ENCODE data around the gene CCDC187.

Gene CCDC187

DNA sequence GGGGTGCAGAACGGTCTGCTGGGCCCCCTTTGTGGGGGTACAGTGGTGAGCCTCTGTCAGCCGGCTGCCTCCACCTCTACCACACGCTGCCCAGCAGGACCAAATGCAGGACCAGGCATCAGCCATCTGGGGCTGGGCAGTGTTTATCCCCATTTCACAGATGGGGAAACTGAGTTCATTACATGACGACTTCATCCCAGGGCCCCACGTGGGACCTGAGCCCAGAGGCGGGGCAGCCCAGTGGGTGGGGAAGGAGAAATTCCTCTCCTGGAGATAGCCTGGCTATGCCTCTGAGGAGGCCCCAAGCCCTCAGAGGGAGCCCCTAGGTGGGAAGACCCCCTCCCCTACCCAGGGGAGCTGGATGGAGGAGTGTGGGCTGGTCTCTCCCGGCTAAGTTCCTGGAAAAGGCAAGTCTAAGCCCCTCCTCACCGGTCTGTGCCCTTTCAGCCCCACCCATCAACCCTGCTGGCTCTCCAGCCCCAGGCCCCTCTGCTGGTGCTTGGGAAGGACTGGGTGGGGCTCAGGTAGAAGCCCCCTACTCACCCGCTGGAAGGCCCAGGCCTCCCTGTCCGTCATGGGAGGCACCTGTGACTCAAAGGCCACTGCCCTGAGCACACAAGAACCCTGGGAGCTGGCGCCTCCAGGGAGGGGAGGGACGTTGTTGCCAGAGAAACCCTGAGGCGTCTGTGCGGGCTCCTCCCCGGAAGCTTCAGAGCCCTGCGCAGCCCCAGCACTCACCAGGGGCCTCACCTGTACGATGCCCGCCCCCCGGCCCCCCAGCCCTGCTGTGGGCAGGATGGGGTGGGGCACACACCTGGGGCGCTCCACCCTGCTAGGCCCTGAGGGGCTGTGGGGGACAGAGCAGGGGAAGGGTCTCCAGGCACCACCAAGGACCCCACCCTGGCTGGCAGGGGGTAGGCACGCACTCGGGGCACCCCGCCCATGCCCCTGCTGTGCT, 7.4 kb upstream of the CCDC187 start:
- no peak for DNase-seq (ENCODE audit: low read depth)

GRCh38 chr9:136310273-136311030, 6.6 kb upstream of the CCDC187 start:
- no peak for DNase-seq (ENCODE audit: low read depth)

GRCh38 chr9:136309806-136310220, 5.9 kb upstream of the CCDC187 start:
- no peak for DNase-seq (ENCODE audit: low read depth)

DNA sequence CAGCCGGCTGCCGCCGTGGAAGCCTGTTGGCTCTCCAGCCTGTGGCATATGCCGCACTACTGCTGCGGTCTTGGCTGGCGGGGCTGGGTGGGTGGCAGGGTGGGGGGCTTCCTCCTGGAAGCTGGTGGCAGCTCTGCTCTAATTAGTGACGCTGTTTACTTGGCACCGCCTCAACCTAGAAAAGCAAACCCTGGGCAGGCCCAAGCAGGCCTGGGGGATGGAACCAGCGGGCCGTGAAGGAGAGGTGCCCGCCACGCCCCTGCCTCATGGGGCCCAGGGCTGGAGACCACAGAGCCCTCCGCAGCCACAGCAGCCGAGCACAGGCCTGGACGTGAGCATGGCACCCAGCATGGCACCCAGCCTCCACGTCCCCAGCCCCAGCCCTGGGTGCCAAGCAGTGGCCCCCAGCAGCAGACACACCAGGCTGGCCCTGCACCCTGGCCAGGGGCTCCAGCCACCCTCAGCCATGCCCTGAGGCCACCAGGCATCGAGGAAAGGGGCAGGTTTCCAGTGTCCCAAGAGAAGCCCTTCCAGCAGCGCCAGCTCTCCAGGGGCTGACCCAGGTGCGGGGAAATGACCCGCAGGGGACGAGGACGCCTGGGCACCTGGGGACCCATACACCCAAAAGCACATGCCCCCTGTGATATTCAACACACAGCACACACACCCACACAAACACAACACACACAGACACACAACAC, 5.4 kb upstream of the CCDC187 start:
- no peak for DNase-seq (ENCODE audit: low read depth)

- no peak for DNase-seq (ENCODE audit: low read depth)
Measured at GRCh38 chr9:136308702-136309053, 4.8 kb upstream of the CCDC187 start.

GRCh38 chr9:136308006-136308701, 4.3 kb upstream of the CCDC187 start:
- DNase-seq (ENCODE audit: low read depth): no peak

- DNase-seq (ENCODE audit: low read depth): no peak
Measured at GRCh38 chr9:136307215-136307750, 3.4 kb upstream of the CCDC187 start.

DNA sequence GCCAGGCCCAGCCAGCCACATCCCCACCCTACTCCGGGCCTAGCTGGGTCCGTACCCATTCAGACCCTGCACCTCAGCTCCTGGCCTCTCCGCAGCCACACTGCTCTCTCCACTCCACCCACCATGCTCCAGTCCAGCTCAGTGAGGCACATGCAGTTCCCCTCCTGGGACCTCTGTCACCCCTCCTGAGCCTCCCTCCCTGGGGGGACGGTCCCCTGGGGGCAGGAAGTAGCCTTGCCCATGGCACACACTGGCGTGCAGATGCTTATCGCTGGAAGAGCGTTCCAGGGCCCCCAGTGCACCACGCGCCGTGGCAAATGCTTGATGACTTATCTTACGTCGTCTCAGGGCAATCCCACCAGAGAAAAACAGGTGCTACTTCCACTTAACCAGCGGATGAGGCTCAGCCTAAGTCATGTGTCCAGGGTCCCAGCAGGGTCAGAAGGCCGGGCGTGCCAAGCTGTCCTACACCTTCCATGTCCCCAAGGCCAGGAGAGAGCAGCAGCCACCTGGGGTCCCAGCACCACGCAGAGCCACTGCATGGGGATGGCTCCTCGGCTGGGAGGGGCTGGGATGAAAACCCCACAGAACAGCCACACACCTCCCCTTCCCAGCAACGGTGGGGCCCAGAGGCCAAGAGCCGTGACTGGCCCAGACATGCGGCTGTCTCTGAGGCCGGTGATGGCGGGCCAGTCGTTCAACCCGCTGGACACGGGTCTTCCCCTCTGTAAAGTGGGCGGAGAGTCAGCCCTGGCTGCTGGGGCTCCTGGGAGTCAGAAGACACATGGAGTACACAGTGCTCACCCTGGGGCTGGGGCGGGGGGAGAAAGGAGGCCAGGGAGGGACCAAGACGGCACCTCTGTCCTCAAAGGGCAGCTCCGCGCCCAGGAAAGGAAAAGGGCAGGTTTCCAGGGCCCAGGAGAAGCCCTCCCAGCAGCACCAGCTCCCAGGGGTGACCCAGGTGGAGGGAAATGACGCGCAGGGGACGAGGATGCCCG, 2.6 kb upstream of the CCDC187 start:
- DNase-seq (ENCODE audit: low read depth): no peak

GRCh38 chr9:136305804-136306203, 1.9 kb upstream of the CCDC187 start:
- no peak for DNase-seq (ENCODE audit: low read depth)

GRCh38 chr9:136304981-136305380, 1.1 kb upstream of the CCDC187 start:
- no peak for DNase-seq (ENCODE audit: low read depth)

DNA sequence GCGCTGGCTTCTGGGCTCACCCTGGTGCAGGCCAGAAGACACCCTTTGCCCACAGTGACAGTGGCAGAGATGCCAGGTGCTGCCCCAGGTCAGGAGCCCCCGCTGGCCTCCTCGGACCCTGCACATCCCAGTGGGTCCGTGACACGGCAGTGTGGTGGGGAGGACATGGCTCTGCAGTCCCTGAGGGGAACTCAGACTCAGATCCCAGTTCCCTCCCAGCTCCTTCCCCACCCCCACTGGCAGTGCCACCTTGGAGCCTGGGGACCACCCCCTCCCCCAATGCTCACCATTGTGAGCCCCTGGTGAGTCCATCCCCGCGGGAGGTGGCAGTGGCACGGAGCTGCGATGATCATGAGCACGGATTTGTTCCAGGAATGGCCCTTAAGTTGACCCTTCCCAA, 562 bp upstream of the CCDC187 start:
- no peak for DNase-seq (ENCODE audit: low read depth)

DNA sequence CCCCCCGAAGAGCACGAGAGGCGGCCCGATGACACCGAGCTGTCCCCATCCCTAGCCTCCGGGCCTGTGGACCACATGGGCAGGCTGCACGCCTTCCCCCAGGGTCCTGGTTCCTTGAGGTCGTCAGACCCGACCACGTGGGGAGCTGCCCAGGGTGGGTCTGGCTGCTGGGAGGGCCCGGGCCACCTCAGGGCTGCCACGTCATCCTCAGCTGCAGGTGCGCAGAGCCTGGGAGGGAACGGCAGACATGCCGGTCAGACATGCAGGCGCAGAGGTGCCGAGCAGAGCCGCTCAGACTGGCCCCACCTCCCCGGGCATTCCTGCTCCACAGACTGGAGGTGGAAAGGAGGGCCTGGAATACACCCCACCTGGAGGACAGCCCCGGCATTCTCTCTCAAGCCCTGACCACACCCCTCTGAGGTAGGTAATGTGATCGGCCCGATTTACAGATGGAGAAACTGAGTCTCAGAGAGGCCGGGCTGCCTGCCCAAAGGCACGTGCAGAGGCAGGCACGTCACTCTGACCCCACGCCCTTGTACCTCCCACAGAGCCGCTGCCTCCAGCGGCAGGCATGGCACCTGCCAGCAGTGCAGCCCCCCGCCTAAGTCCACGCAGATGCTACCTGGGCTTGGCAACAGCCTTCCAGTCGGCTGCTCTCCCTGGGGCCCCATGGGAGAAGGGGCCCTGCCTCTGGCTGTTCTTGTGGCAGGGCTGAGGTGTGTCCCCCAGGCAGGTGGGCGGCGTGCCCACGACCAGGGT, 649 bp downstream of the CCDC187 start:
- DNase-seq (ENCODE audit: low read depth): no peak

- no peak for DNase-seq (ENCODE audit: low read depth)
Measured at GRCh38 chr9:136302527-136302926, 1.4 kb downstream of the CCDC187 start.

GRCh38 chr9:136300866-136301265, 3.0 kb downstream of the CCDC187 start:
- DNase-seq (ENCODE audit: low read depth): no peak

- no peak for DNase-seq (ENCODE audit: low read depth)
Measured at GRCh38 chr9:136300016-136300545, 3.8 kb downstream of the CCDC187 start.

GRCh38 chr9:136299541-136299940, 4.4 kb downstream of the CCDC187 start:
- DNase-seq (ENCODE audit: low read depth): no peak

DNA sequence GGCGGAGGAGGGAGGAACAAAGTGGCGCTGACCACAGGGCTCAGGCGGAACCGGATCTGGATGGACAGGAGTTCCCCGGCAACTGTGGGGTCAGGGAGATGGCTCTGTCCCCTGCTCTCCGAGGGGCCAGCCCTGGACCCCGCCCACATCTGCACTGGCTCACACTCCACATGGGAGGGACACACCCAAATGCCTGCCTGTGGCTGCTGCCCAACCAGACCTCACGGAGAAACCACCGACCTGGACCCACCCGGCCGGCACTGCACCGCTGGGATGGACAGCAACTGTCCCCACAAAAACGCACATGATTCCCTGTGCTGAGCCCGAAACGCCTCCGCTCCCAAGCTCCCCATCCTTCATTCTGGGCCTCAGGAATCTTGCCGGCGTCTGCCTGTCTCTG, 4.8 kb downstream of the CCDC187 start:
- DNase-seq (ENCODE audit: low read depth): no peak

GRCh38 chr9:136297766-136298735, 5.8 kb downstream of the CCDC187 start:
- DNase-seq (ENCODE audit: low read depth): no peak

Data from stimulated activated CD8-positive, alpha-beta memory T cell treated with anti-CD3 and anti-CD28 coated beads, Interleukin-12 subunit alpha, Interleukin-12 subunit beta, amount 100 ng/mL, for 4 hours (primary cell).